Measurements from ENCODE around the gene EMC7. TPM values are rescaled to one million over a fixed set of nuclear protein-coding genes. Genes with fewer than 3 reads are reported as not detected.

Gene EMC7
- polyA plus RNA-seq, 3 donors from 2014 or later: 132 to 209 (median 169) TPM

DNA sequence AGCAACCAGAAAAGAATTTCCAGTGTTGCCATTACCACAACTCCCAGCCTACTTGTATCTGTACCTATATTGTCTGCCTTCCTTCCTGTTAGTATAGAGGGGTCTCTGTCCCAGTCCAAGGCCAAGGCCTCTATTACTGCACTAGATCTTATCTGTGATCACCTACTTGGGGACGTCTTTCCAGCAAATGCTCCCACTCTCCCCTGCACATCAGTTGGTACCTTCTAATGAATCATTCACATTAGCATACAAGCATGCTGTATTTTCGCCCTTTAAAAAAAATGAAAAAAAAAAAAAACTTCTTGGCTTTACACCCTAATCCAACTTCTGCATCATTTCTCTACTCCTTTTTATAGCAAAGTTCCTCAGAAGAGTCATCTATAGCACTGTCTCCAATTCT is 57.8 kb downstream of the EMC7 start:
- peaks cover 0 to 5% (median 0%) of the 10 kb centered on the region in 3 donors for H3K27me3 Mint-ChIP-seq (ENCODE audit: low read depth in 3 of 3)
- no peak overlapping the region for H3K4me3 Mint-ChIP-seq
- H3K36me3 Mint-ChIP-seq: no peaks in the 10 kb centered on the region

DNA sequence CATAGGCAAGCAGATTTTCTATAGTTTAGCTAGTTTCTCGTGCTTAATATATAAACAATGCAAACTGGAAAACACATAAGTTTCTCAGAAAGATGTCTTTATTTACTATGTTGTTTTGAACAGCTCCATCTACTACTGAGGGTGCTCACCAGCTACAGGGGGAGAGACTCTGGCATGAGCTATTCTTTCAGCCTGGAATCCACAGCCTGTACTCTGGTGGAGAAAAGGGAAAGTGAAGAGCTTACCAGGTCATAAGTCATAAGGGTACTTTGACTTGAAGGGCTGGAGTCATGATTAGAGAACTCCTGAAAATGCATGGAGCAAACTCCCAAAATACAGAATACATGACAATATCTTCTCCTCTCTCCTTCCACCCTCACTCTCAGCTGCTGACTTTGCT is 58.3 kb downstream of the EMC7 start:
- no peak for DNase-seq
- Mint-ChIP-seq H3K27ac (peak overlapping the region in 1 of 6 donors; percentile 10), H3K4me1 (peaks cover 12% of the 10 kb centered on the region in 2 donors)

More for the DNA sequence above, 57.8 kb downstream of the EMC7 start:
- Mint-ChIP-seq H3K4me1 (peaks cover 12% of the 10 kb centered on the region in 2 donors), H3K27ac (peak overlapping the region in 1 of 6 donors; percentile 2), H3K9me3 (peaks cover 0 to 3% (median 0%) of the 10 kb centered on the region in 6 donors)
- no peak for DNase-seq

DNA sequence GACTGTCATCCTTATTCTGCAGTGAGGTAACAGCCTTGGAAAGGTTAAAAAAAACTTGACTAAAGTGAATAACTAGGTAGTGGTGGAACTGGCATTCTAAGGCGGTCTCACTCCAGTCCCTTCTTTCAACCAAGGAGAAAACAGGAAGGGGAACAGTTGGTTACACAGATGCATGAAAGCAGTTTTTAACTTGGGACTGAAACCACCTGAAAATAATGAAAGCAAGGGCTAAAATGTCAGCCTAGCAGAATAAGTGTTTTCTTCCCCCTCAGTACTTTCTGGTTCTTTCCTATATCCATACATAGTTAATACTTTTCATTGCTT is 61.9 kb downstream of the EMC7 start:
- no peaks in the 10 kb centered on the region for H3K9me3 Mint-ChIP-seq
- peaks cover 19 to 21% of the 10 kb centered on the region in 2 donors for H3K4me1 Mint-ChIP-seq
- peak in 1 of 3 donors; percentile 1 for DNase-seq
- peak overlapping the region; percentile 77 to 95 (median 90) for H3K4me3 Mint-ChIP-seq
- no peaks in the 10 kb centered on the region for H3K36me3 Mint-ChIP-seq
- peaks cover 0 to 11% (median 2%) of the 10 kb centered on the region in 3 donors for H3K27me3 Mint-ChIP-seq (ENCODE audit: low read depth in 3 of 3)
- peak overlapping the region; percentile 75 to 98 (median 82) for H3K27ac Mint-ChIP-seq

More for the DNA sequence above, 58.3 kb downstream of the EMC7 start:
- peaks cover 0 to 5% (median 0%) of the 10 kb centered on the region in 3 donors for H3K27me3 Mint-ChIP-seq (ENCODE audit: low read depth in 3 of 3)
- H3K36me3 Mint-ChIP-seq: no peaks in the 10 kb centered on the region
- H3K9me3 Mint-ChIP-seq: no peaks in the 10 kb centered on the region
- no peak overlapping the region for H3K4me3 Mint-ChIP-seq

DNA sequence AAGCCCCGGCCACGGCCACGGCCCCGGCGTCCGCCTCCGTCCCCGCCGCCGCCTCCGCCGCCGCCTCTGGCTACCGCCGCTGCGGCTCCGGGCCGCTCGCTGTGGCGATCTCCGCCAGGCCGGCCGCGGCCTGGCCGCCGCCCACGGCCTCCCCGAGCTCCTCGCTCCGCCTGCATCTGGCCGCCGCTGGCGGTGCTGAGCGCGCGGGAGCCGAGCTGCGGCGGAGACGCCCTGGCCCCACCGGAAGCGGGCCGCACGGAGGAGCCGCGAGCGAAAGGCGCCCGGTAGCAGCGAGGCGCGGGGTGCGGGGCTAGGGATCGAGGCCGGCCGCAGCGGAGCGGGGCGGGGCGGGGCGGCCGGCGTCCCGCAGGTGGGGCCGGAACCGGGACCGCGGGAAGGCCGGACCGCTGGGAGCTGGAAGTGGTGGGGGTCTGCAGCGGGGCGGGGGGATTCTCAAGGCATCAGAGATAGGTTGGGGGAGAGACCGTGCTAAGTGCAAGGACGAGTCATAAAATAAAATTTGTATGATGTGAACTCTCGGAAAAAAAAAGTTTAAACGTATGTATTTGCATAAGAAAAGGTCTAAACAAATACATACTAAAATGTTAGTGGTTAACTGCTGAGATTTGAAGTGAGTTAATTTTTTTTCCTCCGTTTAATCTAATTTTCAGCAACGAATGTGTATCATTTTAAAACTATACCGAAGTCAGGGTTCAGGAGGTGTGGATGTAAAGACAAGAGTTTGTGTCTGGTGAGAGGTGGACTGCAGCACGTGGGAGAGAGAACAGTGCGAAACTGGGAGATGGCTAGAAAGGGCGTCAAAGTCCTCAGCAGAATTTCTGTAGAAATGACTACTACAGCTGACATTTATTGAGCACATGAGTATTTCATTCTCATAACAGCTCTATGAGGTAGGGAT is 62.5 kb downstream of the EMC7 start, which contains the start of gene AVEN:
TSS of gene AVEN (minus strand) at position 334 of the 919 bp plus-strand sequence. CDS start at position 176, 158 bp downstream.
- H3K27ac Mint-ChIP-seq: peak within 1 kb of the TSS; percentile 90 to 98 (median 96)
- peak; percentile 63 to 69 (median 67) for DNase-seq
- peaks cover 0 to 11% (median 2%) of the 10 kb centered on the region in 3 donors for H3K27me3 Mint-ChIP-seq (ENCODE audit: low read depth in 3 of 3)
- no peaks in the 10 kb centered on the region for H3K9me3 Mint-ChIP-seq
- peak within 1 kb of the TSS; percentile 91 to 97 (median 97) for H3K4me3 Mint-ChIP-seq
- H3K36me3 Mint-ChIP-seq: no peaks in the 10 kb centered on the region
- peaks cover 19 to 21% of the 10 kb centered on the region in 2 donors for H3K4me1 Mint-ChIP-seq

DNA sequence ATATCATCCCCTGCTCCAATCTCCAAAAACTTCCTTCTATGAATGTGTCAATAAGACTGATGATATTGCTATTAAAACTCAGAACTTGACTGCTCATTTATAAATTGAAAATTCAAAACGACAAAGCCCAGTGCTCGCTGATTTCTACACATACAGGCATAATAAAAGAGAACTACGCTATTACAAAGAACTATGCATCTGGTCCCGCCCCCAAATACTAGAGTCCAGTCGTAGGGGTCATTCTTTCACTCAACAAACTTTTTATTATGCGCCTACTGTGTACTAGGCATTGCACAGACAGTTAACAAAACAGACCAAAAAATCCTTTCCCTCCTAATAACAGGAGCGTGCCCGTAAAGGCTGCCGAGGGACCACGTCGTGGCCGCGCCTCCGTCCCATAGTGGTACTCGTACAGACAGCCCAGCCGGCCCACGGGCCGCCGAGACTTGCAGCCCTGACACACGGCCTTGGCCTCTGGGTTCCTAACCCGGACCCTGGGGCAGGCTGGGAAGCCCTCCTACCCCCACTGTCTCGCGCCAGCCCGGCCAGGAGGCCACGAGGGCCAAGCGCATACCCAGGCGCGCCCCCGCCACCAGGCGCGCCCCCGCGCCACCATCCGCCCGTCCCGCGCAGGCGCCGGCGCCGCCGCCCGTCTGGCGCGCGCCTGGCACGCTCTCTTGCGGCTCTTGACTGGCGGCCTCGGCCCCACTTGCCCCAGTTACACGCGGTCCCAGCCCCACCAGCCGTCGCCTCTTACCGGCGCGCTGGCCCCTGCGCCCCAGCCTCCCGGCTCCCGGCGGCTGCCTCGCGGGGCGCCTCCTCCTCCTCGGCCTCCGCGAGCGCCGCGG is 63.4 kb downstream of the EMC7 start:
- H3K27ac Mint-ChIP-seq: peak overlapping the region; percentile 90 to 97 (median 93)
- H3K4me1 Mint-ChIP-seq: peaks cover 19 to 21% of the 10 kb centered on the region in 2 donors
- H3K27me3 Mint-ChIP-seq (ENCODE audit: low read depth in 3 of 3): peaks cover 0 to 11% (median 2%) of the 10 kb centered on the region in 3 donors
- peak overlapping the region; percentile 88 to 97 (median 97) for H3K4me3 Mint-ChIP-seq
- H3K9me3 Mint-ChIP-seq: no peaks in the 10 kb centered on the region
- H3K36me3 Mint-ChIP-seq: no peaks in the 10 kb centered on the region
- peak; percentile 70 to 77 (median 75) for DNase-seq

Other genes starting within 250 kb of the EMC7 start
- gene CHRM5, start 133.4 kb downstream of the EMC7 start, polyA plus RNA-seq: not detected
- 10 to 100 TPM in 2 of 3 donors, 1 to 10 TPM in 1; 7.6 to 17.3 (median 14.1) TPM for gene AVEN, start 62.7 kb downstream of the EMC7 start, polyA plus RNA-seq
- gene PGBD4, start 221 bp upstream of the EMC7 start, polyA plus RNA-seq: under 1 TPM; 0.53 to 0.90 (median 0.87) TPM
- gene KATNBL1, start 108.2 kb upstream of the EMC7 start, polyA plus RNA-seq: 10 to 100 TPM; 24.7 to 30.5 (median 26.9) TPM
- gene EMC4, start 123.2 kb upstream of the EMC7 start, polyA plus RNA-seq: 100 to 1,000 TPM; 186 to 340 (median 228) TPM
- 1 to 10 TPM in 2 of 3 donors, under 1 TPM in 1; 0.35 to 7.8 (median 3.3) TPM for gene SLC12A6, start 235.9 kb upstream of the EMC7 start, polyA plus RNA-seq
- 100 to 1,000 TPM; 350 to 457 (median 379) TPM for gene NOP10, start 241.3 kb upstream of the EMC7 start, polyA plus RNA-seq
- not detected for gene NUTM1, start 241.5 kb upstream of the EMC7 start, polyA plus RNA-seq